Jurkat, Clone E6-1 (cell line): ENCODE data around the gene DBNL.

Source experiments
- DNase-seq: peaks from one replicate; pipeline ENCODE4 v3.0.0-alpha.2; 2011; ENCODE audit warnings: low read depth, low spot score
- H3K4me3 ChIP-seq: 2 replicates; pipeline ENCODE4 v1.5.1; 2011; ENCODE audit warnings: mild to moderate bottlenecking, low read length, control low read depth, moderate library complexity

Gene DBNL

DNA sequence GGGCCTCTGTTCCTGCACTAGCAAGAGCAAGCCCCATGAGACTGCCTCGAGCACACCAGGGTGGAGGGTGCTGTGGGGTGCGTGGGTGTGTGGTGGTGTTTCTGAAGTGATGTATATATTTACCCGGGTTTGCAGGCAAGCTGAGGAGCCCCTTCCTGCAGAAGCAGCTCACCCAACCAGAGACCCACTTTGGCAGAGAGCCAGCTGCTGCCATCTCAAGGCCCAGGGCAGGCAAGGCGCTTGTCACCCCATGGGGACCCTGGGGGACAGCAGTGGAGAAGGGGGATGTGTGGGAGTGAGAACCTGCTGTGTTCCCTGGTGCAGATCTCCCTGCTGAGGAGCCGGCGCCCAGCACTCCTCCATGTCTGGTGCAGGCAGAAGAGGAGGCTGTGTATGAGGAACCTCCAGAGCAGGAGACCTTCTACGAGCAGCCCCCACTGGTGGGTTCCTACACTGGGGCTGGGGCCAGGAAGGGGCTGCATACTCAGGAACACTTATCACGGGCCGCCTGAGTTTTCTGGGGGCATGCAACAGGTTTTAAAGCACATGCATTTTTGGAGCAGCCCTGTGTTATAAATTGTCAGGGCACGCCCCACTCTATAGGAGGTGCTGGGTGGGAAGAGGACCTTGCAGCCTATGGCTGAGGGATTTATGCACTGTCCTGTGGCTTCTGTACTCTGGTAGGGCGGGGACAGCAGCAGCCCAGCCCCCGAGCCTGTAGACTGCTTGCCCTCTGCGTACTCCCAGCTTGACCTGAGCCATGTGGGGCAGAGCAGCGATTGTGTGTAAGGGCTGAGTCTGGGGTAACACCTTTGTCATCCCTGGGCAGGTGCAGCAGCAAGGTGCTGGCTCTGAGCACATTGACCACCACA, 15.0 kb downstream of the DBNL start:
- no peak for DNase-seq
- H3K4me3 ChIP-seq: no peak overlapping the region

DNA sequence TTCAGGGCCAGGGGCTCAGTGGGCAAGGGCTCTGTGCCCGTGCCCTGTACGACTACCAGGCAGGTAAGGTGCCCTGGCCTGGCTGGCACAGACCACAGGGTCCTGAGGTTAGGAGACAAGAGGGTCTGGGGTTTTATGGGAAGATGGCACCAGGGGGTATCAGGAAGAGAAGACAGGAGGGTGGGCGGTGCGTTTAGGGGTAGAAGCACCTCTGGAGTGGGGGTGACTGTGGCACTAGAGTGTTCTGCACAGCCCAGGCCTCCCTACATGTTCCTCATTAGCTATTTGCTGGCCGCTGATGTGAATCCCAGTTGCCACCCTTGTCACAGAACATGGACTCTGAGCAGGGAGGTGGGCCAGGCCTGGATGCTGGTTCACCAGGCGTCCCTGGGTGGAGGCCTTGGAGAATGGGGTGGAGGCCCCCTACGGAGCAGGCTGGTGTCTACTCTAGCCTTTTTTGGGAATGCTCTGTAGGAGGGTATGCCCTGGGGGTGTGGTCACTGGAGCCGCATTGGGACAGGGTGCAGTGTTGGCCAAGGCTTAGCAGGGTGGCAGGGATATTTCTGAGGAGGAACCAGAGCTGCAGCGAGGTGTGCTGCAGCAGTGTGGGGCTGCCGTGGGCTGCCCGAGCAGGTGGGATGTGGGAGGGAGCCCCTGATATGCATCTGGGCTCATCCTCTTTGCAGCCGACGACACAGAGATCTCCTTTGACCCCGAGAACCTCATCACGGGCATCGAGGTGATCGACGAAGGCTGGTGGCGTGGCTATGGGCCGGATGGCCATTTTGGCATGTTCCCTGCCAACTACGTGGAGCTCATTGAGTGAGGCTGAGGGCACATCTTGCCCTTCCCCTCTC, 15.8 kb downstream of the DBNL start:
- no peak for DNase-seq
- no peak overlapping the region for H3K4me3 ChIP-seq

DNA sequence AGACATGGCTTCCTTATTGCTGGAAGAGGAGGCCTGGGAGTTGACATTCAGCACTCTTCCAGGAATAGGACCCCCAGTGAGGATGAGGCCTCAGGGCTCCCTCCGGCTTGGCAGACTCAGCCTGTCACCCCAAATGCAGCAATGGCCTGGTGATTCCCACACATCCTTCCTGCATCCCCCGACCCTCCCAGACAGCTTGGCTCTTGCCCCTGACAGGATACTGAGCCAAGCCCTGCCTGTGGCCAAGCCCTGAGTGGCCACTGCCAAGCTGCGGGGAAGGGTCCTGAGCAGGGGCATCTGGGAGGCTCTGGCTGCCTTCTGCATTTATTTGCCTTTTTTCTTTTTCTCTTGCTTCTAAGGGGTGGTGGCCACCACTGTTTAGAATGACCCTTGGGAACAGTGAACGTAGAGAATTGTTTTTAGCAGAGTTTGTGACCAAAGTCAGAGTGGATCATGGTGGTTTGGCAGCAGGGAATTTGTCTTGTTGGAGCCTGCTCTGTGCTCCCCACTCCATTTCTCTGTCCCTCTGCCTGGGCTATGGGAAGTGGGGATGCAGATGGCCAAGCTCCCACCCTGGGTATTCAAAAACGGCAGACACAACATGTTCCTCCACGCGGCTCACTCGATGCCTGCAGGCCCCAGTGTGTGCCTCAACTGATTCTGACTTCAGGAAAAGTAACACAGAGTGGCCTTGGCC, 16.6 kb downstream of the DBNL start:
- no peak for DNase-seq
- no peak overlapping the region for H3K4me3 ChIP-seq

DNA sequence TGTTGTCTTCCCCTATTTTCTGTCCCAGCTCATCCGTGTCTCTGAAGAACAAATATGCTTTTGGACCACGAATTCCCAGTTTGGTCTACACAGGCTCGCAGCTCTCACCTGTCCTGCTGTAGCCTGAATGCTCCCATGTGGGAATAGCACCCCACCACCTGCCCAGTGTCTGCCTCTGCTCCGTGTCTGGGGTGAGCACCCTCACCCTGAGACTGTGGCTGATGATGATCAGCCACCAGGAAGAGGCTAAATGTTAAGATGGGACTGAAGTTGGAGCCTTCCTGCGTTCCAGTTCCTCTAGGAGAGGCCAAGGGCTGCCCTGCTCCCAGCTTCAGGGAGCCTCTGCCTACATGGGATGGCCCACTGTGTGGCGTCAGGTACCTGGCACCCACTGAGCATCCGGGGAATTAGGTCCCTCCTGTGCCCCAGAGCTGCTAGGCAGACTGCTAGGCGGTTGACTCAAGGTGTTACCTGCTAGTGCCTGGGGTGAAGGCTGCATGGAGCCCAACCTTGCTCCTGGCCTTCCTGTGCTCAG, 17.2 kb downstream of the DBNL start:
- H3K4me3 ChIP-seq: no peak overlapping the region
- DNase-seq: no peak

DNA sequence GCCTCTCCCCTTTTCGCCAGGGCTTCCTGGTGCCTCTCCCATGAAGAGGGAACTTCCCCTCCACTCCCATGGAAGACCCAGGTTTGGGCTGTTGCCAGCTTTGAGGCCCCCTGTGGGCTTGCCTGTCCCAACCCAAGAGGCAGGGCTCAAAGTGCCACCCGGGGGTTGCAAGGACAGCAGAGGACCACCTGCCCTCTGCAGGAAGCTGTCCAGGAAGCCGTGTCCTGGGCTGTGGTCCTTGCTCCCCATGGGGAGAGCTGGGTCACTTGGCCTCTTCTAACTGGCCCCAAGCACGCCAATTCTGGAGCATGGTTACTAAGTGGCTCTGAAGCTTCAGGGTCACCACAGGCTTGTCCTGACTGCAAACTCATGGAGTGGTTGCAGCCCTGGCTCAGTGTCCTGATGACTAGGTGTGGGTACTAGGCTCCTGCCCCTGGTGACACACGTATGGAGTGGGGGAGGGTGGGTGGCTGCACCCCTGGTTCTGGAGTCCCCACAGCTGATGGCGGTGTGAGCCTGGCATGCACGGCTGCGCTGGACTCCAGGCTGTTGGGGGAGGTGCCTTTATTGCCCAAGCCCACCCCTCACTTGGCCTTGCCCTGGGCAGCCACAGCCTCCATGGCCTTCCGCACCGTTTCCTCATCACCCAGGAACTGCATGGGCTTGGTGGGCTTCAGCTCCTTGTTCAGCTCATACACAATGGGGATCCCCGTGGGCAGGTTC, 17.8 kb downstream of the DBNL start:
- H3K4me3 ChIP-seq: no peak overlapping the region

DNA sequence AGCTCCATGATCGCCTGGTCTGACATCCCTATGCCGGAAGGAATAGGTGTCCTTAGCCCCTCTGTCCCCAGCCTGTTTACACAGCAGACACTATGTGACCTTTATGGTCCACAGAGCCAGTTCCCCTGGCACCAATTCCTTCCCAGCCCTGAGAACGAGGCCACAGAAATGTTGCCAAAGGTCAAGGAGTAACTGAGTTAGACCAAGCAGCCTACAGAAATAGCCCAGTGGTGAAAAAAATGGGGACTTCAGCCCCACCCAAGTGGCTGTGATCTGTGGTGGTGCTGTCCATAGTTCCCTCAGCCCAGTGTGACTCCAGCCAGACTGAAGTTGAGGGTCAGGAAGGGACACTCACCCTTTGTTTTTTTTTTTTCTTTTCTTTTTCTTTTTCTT, 18.4 kb downstream of the DBNL start:
- no peak for DNase-seq
- H3K4me3 ChIP-seq: no peak overlapping the region

More for the DNA sequence above, 17.8 kb downstream of the DBNL start:
- no peak for DNase-seq

DNA sequence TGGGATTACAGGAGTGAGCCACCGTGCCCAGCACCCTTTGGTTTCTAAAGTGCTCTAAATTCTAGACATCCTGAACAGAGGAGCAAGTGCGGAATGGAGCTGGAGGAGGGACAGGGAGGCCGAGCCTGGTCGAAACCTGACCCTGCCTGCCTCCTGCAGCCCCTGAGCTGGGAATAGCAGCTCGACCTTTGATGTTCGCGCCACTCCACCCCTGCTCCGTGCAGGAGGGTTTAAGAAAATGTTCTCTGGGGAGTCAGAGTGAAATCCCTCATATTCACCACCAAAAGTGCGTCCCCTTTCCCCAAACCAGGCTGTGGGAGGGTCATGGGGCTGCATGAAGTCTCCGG, 19.0 kb downstream of the DBNL start:
- H3K4me3 ChIP-seq: no peak overlapping the region
- DNase-seq: no peak

DNA sequence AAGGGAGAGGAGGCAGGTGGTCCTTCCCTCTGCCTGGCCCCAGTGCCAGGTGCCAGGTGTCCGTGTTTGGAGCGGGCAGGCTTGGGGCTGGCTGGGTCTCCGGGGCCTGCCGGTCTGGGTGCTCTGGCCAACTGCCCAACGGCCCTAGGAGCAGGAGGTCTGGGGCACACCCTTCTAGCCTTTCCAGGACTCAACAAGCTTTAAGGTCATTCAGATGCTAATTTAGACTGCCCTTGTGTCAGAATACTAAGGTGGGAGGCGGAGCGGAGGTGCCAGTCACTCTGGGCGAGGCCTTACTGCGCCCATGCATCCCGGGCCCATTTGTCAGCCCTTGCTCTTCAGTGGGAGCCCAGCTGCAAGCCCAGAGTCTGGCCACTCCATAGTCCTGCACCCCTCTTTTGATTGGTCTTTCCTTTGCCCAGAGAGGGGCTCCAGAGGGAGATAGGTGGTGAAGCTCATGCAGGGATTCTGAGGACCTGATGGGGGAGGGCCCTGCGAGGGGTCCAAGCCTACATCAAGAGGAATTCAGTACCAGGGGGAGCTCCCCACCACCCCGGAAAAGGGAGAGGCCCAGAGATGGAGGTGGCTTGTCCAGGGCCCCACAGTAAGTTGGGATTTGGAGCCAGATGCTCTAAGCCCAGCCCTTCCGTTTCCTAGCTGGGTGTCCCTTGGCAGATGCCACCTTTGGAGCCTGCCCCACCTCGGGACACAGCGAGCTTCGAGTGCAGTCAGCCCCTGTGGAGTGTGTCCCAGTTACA, 19.6 kb downstream of the DBNL start:
- no peak for DNase-seq

DNA sequence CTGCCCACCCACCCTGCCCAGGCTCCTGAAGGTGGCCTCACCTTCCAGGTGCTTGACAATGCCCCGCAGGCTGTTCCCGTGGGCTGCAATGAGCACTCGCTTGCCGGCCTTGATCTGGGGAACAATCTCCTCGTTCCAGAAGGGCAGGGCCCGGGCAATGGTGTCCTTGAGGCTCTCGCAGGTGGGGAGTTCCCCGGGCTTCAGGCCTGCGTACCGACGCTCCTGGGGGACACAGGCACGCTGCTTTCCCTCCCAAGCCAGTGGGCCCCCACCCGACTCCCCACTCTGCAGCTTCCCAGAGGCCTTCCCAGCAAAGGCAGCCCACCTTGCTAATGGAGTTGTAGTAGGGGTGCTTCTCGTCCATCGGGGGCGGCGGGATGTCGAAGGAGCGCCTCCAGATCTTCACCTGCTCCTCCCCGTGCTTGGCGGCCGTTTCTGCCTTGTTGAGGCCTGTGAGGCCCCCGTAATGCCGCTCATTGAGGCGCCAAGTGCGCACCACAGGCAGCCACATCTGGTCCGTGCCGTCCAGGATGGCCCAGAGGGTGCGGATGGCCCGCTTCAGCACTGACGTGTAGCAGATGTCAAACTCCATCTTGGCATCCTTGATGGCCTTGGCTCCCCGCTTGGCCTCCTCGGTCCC, 20.4 kb downstream of the DBNL start:
- no peak overlapping the region for H3K4me3 ChIP-seq
- DNase-seq: no peak

More for the DNA sequence above, 19.6 kb downstream of the DBNL start:
- no peak overlapping the region for H3K4me3 ChIP-seq

DNA sequence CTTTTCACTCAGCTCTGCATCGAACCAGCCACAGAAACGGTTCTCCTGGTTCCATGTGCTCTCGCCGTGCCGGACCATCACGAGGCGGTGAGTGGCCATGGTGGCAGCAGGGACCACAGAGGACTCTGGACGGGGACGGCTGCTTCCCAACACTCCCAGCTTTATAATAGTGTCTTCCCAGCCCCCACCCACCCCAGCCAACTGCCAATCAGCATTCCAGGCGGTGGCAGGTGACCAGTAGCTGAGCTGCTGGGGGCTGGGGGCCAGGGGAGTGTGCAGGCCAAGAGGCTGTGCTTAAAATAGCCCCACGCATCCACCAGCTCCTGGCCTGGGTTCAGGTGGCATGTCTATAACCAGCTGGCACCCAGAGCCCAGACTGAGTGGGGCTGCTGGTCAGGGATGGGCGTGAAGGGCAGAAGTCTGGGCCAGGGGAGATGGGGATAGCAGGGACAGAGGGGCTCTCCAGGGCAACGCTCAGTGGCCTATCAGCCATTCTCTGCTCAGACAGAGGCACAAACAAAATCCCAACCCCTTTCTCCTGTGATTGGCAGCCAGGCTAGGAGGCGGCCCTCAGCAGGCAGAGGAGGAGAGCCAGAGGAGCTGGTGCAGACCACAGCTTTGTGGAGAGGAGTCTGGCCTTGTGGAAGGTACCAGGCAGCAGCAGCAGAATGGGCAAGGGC, 21.1 kb downstream of the DBNL start, which contains the start of gene PGAM2:
TSS of gene PGAM2 (minus strand) at position 137 of the 680 bp plus-strand sequence. CDS start at position 99, 38 bp downstream.
- no peak within 1 kb of the TSS for H3K4me3 ChIP-seq
- no peak for DNase-seq

DNA sequence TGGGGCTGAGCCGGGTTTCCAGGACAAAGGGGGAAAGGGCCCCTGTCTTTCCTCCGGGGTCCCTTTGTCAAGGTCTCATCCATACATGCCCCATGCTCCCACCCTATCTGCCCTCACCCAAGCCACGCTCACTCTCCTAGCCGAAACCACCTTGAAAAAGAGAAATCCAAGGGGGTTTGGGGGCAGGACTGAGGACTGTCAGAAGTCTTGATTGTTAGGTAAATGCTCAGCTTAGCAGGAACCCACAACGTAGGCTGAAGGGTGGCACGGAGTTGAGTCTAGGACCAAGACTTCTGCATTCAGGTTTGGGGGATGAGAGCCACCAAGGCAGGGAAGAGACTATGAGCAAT, 21.6 kb downstream of the DBNL start:
- H3K4me3 ChIP-seq: no peak overlapping the region
- DNase-seq: no peak

DNA sequence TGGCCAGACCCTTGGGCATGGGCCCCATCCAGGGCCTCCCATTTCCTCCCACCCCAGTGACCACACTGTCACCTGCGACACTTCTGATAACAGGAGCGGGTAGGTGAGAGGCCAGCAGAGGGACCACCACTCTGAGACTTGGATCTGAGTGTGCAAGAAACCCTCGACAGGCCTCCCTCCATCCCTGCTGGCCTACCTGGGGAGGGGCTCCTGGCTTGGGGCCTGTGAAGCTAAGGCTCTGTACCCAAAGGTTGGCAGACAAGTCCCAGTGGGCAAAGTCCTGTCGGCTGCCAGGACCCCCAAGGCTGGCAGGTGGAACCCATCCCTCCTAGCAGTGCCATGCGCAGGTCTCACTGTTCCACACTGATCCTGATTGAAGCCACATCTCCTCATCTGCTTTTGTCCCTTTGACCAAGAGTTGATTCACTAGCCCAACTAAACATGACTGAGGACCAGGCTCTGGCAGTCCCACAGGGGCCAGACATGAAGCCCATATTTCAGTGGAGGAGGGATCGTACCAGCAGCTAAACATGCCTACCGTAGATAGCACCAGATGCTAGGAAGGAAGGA, 22.1 kb downstream of the DBNL start:
- no peak overlapping the region for H3K4me3 ChIP-seq

DNA sequence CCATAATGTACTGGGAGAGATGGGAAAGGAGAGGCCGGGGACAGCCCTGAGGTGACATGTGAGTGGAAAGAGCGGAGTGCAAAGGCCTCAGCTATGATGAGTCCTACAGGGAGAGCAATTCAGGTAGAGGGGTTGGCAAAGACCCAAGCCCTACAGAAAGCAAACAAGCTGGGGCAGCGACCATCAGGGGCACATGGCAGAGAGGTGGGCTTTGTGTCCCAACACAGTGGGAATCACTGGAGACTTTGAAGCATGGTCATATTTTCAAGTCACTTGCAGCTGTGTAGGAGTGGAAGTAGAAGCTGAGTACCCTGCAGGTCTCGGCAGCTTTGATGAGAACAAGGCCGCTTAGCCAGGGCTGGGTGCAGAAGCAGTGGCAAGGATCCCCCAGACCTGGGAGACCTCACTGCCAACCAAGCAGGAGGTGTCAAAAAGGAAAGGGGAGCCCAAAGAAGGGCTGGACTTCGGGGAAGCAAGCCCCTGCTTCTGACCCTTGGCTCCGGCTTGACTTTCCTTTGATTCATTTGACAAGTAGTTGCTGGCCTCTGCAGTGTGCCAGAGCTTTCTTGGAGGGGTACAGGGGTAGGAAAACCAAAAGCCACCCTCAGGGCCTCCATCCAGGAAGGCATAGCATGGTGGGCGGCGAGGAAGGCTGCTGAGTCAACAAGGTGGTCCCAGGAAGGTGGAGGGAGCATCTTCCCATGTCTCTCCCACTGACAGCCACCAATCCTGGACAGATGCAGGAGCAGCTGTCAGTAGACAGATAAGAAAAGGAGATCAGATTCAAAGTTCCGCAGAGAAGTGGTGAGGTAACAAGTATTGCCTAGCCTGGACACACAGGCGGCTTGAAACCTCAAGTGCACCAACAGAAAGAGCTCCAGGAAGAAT, 22.8 kb downstream of the DBNL start:
- no peak overlapping the region for H3K4me3 ChIP-seq
- DNase-seq: no peak

More for the DNA sequence above, 22.1 kb downstream of the DBNL start:
- DNase-seq: no peak

DNA sequence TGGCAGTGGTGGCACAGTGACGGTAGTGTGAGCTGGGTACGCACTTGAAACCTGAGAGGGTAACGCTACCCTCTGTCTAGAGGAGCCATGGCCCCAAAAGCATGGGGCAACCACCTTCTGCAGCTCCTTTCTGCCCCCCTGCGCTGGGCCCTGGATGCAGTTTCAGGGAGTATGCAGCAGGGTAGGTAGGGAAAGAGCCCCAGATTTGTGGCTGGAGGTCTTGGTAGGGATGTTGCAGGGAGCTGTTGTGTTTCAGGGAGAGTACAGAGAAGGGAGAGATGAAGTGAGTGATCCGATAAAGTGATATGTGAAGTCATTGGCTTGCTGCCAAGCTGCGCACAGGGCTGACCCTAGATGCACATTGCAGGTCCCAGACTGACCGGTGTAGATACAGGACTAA, 23.6 kb downstream of the DBNL start:
- H3K4me3 ChIP-seq: no peak overlapping the region
- no peak for DNase-seq

DNA sequence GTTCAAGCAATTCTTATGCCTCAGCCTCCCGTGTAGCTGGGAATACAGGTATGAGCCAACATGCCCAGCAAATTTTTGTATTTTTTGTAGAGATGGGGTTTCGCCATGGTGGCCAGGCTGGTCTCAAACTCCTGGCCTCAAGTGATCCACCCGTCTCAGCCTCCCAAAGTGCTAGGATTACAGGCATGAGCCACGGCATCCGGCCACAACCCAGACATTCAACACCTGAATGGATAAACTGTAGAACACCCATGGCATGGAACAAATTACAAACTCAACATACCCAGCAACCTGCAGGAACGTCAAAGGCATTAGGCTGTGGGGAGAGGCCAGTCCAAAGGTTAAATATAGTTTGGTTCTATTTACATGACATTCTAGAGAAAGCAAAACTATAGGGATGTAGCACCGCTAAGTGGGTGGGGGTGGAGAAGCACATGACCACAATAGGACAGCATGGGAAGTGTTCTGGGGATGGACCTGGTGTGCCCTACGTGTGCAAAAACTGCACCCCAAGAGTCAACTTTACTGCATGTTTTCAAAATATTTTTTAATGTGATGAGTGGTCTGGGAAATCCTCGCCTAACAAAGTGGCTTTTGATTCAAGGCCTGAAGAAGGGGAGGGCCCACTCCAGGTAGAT, 27.3 kb downstream of the DBNL start:
- no peak for DNase-seq
- no peak overlapping the region for H3K4me3 ChIP-seq
